CD4-positive, alpha-beta T cell (primary cell): ENCODE results near the gene UGGT1. TPM values are rescaled to one million over a fixed set of nuclear protein-coding genes. Genes with fewer than 3 reads are reported as not detected.

Source experiments
- ATAC-seq: fragments of 200-7000 bp; cut with Tn5 transposase; one replicate; pipeline ENCODE4 v1.10.0; 2022; ENCODE audit warnings: mild to moderate bottlenecking; ENCODE audit not compliant: poor library complexity
- CTCF ChIA-PET: fragments of 350-600 bp; sonication (Branson Sonifier 250); formaldehyde crosslinking; loops from one replicate; lab custom pipeline; 2021; ENCODE audit warnings: antibody characterized with exemption, inconsistent platforms; lab: Charles Lee
- POLR2A ChIA-PET: fragments of 350-600 bp; sonication (Branson Sonifier 250); formaldehyde crosslinking; loops from one replicate; lab custom pipeline; 2021; ENCODE audit warnings: antibody characterized with exemption, inconsistent platforms; lab: Charles Lee
- DNase-seq, 14 experiments: peaks; one replicate each; pipeline ENCODE4 v3.0.0-alpha.2; 2013 to 2020; ENCODE audit warnings: mixed read lengths in 2 of 14
- H3K27ac ChIP-seq, 2 donors: one replicate each; pipeline versions ENCODE4 v1.5.1 to v1.7.0; 2013; ENCODE audit warnings: low read length in 2 of 2, low read depth in 1 of 2, mild to moderate bottlenecking in 1 of 2
- H3K27me3 ChIP-seq, 2 experiments: 1 replicate in 1 of 2; 2 replicates in 1 of 2; pipeline versions ENCODE4 v1.6.1 to v1.7.0; 2013; ENCODE audit warnings: low read length in 2 of 2, control low read depth in 1 of 2, mild to moderate bottlenecking in 1 of 2, moderate library complexity in 1 of 2; ENCODE audit not compliant: insufficient read depth in 2 of 2, control insufficient read depth in 1 of 2
- H3K36me3 ChIP-seq: one replicate; pipeline ENCODE4 v1.6.1; 2013; ENCODE audit warnings: low read length, control low read depth; ENCODE audit not compliant: insufficient read depth
- H3K4me1 ChIP-seq: one replicate; pipeline ENCODE4 v1.6.1; 2013; ENCODE audit warnings: low read length, control low read depth; ENCODE audit not compliant: insufficient read depth
- H3K4me3 ChIP-seq: one replicate; pipeline ENCODE4 v1.5.1; 2013; ENCODE audit warnings: mild to moderate bottlenecking, low read length, moderate library complexity
- H3K9me3 ChIP-seq, 2 experiments: 1 replicate in 1 of 2; 2 replicates in 1 of 2; pipeline versions ENCODE4 v1.6.1 to v1.7.0; 2013; ENCODE audit warnings: low read length in 2 of 2, mild to moderate bottlenecking in 2 of 2, control low read depth in 1 of 2, moderate library complexity in 1 of 2; ENCODE audit not compliant: control insufficient read depth in 1 of 2, insufficient read depth in 1 of 2
- H3K27ac Mint-ChIP-seq: one replicate; pipeline ENCODE4 v1.8.0; 2020; ENCODE audit warnings: mixed read lengths
- H3K27me3 Mint-ChIP-seq: one replicate; pipeline ENCODE4 v1.8.0; 2021; ENCODE audit warnings: mixed read lengths
- H3K36me3 Mint-ChIP-seq: one replicate; pipeline ENCODE4 v1.8.0; 2021; ENCODE audit warnings: low read depth, mixed read lengths
- H3K4me1 Mint-ChIP-seq: one replicate; pipeline ENCODE4 v1.8.0; 2021; ENCODE audit warnings: low read depth, mixed read lengths
- H3K4me3 Mint-ChIP-seq: one replicate; pipeline ENCODE4 v1.8.0; 2020; ENCODE audit warnings: mild to moderate bottlenecking, mixed read lengths
- H3K9me3 Mint-ChIP-seq: one replicate; pipeline ENCODE4 v1.8.0; 2020; ENCODE audit warnings: mixed read lengths
- intact Hi-C, 2 experiments: fragments of 100-400 bp; cut with DNase I in 1 of 2; cut with micrococcal nuclease in 1 of 2; formaldehyde crosslinking; loops; one replicate each; pipeline versions ENCODE4 v1.15.1 to v1.9.0; 2023 to 2025; cut with DNase I, micrococcal nuclease
- total RNA-seq, 174 experiments: library from RNA in 2 of 174; stranded (reverse) in 2 of 174; gene quantifications; one replicate each; pipeline ENCODE4 v1.2.3 and lab custom pipeline; 2021 to 2026
- TF ChIP-seq, protein P1 (sequence below): fragments of 200-600 bp; IDR thresholded peaks from one replicate; pipeline ENCODE4 v1.8.0; 2022; ENCODE audit warnings: antibody characterized with exemption, mild to moderate bottlenecking

Gene UGGT1
- total RNA-seq, 2 experiments from 2014 or later: 23.5 to 28.4 TPM

DNA sequence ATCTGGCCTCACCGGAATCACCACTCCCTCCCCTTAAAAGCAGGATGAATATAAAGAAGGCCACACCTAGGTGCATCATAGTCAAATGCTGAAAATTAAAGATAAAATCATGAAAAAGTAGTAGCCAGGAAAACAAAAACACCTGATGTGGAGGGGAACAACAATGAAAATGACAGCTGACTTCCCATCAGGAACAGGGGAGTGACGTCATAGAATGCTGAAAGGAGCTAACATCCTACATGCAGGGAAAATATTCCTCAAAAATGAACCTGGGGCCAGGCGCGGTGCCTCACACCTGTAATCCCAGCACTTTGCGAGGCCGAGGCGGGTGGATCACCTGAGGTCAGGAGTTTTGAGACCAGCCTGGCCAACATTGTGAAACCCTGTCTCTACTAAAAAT, 108.1 kb downstream of the UGGT1 start:
- TF ChIP-seq, protein P1, sequence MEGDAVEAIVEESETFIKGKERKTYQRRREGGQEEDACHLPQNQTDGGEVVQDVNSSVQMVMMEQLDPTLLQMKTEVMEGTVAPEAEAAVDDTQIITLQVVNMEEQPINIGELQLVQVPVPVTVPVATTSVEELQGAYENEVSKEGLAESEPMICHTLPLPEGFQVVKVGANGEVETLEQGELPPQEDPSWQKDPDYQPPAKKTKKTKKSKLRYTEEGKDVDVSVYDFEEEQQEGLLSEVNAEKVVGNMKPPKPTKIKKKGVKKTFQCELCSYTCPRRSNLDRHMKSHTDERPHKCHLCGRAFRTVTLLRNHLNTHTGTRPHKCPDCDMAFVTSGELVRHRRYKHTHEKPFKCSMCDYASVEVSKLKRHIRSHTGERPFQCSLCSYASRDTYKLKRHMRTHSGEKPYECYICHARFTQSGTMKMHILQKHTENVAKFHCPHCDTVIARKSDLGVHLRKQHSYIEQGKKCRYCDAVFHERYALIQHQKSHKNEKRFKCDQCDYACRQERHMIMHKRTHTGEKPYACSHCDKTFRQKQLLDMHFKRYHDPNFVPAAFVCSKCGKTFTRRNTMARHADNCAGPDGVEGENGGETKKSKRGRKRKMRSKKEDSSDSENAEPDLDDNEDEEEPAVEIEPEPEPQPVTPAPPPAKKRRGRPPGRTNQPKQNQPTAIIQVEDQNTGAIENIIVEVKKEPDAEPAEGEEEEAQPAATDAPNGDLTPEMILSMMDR: no peak
- Mint-ChIP-seq H3K27ac (no peak overlapping the region), H3K9me3 (no peaks in the 10 kb centered on the region), H3K36me3 (no peaks in the 10 kb centered on the region), H3K4me3 (no peak overlapping the region), H3K27me3 (no peaks in the 10 kb centered on the region), H3K4me1 (peaks cover 31% of the 10 kb centered on the region)
- Histone ChIP-seq H3K36me3 (no peaks in the 10 kb centered on the region), H3K4me3 (no peak overlapping the region), H3K4me1 (peaks cover 17% of the 10 kb centered on the region), H3K27ac (no peak overlapping the region), H3K9me3 (no peaks in the 10 kb centered on the region), H3K27me3 (no peaks in the 10 kb centered on the region)
- CTCF ChIA-PET: no interaction called here
- POLR2A ChIA-PET: no interaction called here
- intact Hi-C loops: no loop called here
- ATAC-seq: no peak
- no peak for DNase-seq

DNA sequence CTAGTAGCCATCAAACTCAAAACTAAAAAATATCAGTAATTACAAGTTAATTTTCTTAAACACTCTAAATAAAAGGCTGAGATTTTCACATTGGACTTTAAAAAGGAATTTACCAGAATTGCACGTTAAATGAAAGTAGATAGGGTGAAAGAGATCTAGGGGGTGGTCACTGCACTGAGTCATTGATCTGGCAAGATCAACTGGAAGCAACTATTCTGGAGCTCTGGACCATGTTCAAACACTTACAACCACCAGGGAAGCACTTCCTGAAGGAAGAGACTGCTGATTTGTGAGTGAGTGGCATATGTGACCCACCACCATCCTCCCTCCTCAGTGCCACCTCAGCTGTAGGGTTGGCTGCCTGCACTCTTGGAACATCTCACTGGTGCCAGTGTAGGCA, 111.8 kb downstream of the UGGT1 start:
- Histone ChIP-seq H3K4me3 (no peak overlapping the region), H3K9me3 (peaks cover 0 to 6% of the 10 kb centered on the region in 2 experiments), H3K36me3 (no peaks in the 10 kb centered on the region), H3K4me1 (no peaks in the 10 kb centered on the region), H3K27ac (no peak overlapping the region), H3K27me3 (no peaks in the 10 kb centered on the region)
- no peaks in the 10 kb centered on the region for H3K4me1 Mint-ChIP-seq
- H3K4me3 Mint-ChIP-seq: no peak overlapping the region
- ChIA-PET POLR2A (no interaction called here), CTCF (no interaction called here)
- intact Hi-C loops: no loop called here
- DNase-seq (no peak), ATAC-seq (no peak)
- TF ChIP-seq, protein P1: no peak
- no peaks in the 10 kb centered on the region for H3K27me3 Mint-ChIP-seq
- H3K27ac Mint-ChIP-seq: no peak overlapping the region
- H3K36me3 Mint-ChIP-seq: no peaks in the 10 kb centered on the region
- peaks cover 2% of the 10 kb centered on the region for H3K9me3 Mint-ChIP-seq

DNA sequence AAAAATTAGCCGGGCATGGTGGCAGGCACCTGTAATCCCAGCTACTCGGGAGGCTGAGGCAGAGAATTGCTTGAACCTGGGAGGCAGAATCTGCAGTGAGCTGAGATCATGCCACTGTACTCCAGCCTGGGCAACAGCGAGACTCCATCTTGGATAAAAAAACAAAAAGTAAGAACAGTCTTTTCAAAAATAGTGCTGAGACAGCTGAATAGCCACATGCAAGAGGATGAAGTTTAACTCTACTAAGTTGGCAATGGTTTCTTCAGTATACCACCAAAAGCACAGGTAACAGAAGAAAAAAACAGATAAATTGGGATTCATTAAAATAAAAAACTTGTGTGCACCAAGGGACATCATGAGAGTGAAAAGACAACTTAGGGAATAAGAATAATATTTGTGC, 115.2 kb downstream of the UGGT1 start:
- Mint-ChIP-seq H3K4me1 (no peaks in the 10 kb centered on the region), H3K4me3 (no peak overlapping the region), H3K36me3 (no peaks in the 10 kb centered on the region), H3K27me3 (no peaks in the 10 kb centered on the region), H3K9me3 (peaks cover 2% of the 10 kb centered on the region), H3K27ac (no peak overlapping the region)
- Histone ChIP-seq H3K9me3 (peaks cover 0 to 24% of the 10 kb centered on the region in 2 experiments), H3K27me3 (no peaks in the 10 kb centered on the region), H3K27ac (no peak overlapping the region), H3K4me1 (no peaks in the 10 kb centered on the region), H3K36me3 (no peaks in the 10 kb centered on the region), H3K4me3 (no peak overlapping the region)
- intact Hi-C loops: no loop called here
- TF ChIP-seq, protein P1: no peak
- ChIA-PET CTCF (no interaction called here), POLR2A (interaction anchor here (1.0 kb wide), 1 partner anchor 10 kb away, joined by 3 read pairs; no protein-coding TSS in a partner anchor)
- DNase-seq (no peak), ATAC-seq (no peak)
